PC-3 (cell line): ENCODE data around the gene TGM2. TPM values are rescaled to one million over a fixed set of nuclear protein-coding genes. Genes with fewer than 3 reads are reported as not detected.

Experiments
- ATAC-seq: fragments of 200-7000 bp; cut with Tn5 transposase; 2 replicates; pipeline ENCODE4 v1.9.1; 2020; ENCODE audit warnings: mild to moderate bottlenecking, moderate library complexity
- BruUV-seq: library from RNA; stranded (reverse); fragments of 400-500 nt; replicated peaks from 2 replicates; lab custom pipeline; 2021; lab: Mats Ljungman, UMichigan
- CTCF ChIA-PET: fragments of 300-600 bp; sonication (Branson Sonifier 250); formaldehyde crosslinking; loops from one replicate; lab custom pipeline; 2022; ENCODE audit warnings: antibody characterized with exemption; lab: Charles Lee
- POLR2A ChIA-PET: fragments of 300-600 bp; sonication (Branson Sonifier 250); formaldehyde crosslinking; loops from one replicate; lab custom pipeline; 2022; ENCODE audit warnings: antibody characterized with exemption; ENCODE audit not compliant: unreplicated experiment; lab: Charles Lee
- DNase-seq: peaks from one replicate; pipeline ENCODE4 v3.0.0-alpha.2; 2015
- H2AFZ ChIP-seq: fragments of 300-600 bp; sonication (generic); 2 replicates; pipeline ENCODE4 v1.6.0; 2016; ENCODE audit warnings: antibody characterized with exemption, low read length
- H3F3A ChIP-seq: fragments of 300-600 bp; sonication (generic); one replicate; pipeline ENCODE4 v1.6.0; 2017; ENCODE audit warnings: antibody characterized with exemption, low read length, control low read depth, mild to moderate bottlenecking; ENCODE audit not compliant: unreplicated experiment
- H3K27ac ChIP-seq: fragments of 300-600 bp; sonication (generic); 2 replicates; pipeline ENCODE4 v1.5.1; 2016; ENCODE audit warnings: mild to moderate bottlenecking, low read length
- H3K27me3 ChIP-seq: fragments of 300-600 bp; sonication (generic); 2 replicates; pipeline ENCODE4 v1.6.1; 2016; ENCODE audit warnings: low read length, mixed read lengths
- H3K36me3 ChIP-seq: fragments of 300-600 bp; sonication (generic); 2 replicates; pipeline ENCODE4 v1.6.1; 2016; ENCODE audit warnings: low read depth, mixed run types, low read length, mixed read lengths
- H3K4me1 ChIP-seq: fragments of 300-600 bp; sonication (generic); 2 replicates; pipeline ENCODE4 v1.5.1; 2016; ENCODE audit warnings: low read length; ENCODE audit not compliant: insufficient read depth
- H3K4me2 ChIP-seq: fragments of 300-600 bp; sonication (generic); 2 replicates; pipeline ENCODE4 v1.6.0; 2016; ENCODE audit warnings: low read length
- H3K4me3 ChIP-seq: fragments of 300-600 bp; sonication (generic); 2 replicates; pipeline ENCODE4 v1.5.1; 2016; ENCODE audit warnings: mild to moderate bottlenecking, low read length, mixed read lengths
- H3K79me2 ChIP-seq: fragments of 300-600 bp; sonication (generic); 2 replicates; pipeline ENCODE4 v1.6.1; 2017; ENCODE audit warnings: low read length, mixed read lengths
- H3K9ac ChIP-seq: fragments of 300-600 bp; sonication (generic); 2 replicates; pipeline ENCODE4 v1.6.0; 2016; ENCODE audit warnings: mild to moderate bottlenecking, low read length
- H3K9me2 ChIP-seq: fragments of 300-600 bp; sonication (generic); replicated peaks from 2 replicates; pipeline ENCODE4 v1.6.1; 2016; ENCODE audit warnings: mixed run types, low read length, mixed read lengths
- H3K9me3 ChIP-seq: fragments of 300-600 bp; sonication (generic); 2 replicates; pipeline ENCODE4 v1.6.1; 2016; ENCODE audit warnings: low read length, mixed read lengths
- H4K20me1 ChIP-seq: fragments of 300-600 bp; sonication (generic); 2 replicates; pipeline ENCODE4 v1.6.1; 2016; ENCODE audit warnings: low read length, mixed read lengths
- CTCF ChIP-seq: fragments of 300-600 bp; sonication (generic); conservative IDR thresholded peaks from 2 replicates; pipeline ENCODE4 v1.5.1; 2017; ENCODE audit warnings: antibody characterized with exemption, low read depth, mild to moderate bottlenecking, low read length
- EZH2 ChIP-seq: fragments of 300-600 bp; sonication (generic); IDR thresholded peaks from one replicate; pipeline ENCODE4 v1.6.1; 2017; ENCODE audit warnings: antibody characterized with exemption, mild to moderate bottlenecking, low read length; ENCODE audit not compliant: unreplicated experiment
- EZH2phosphoT487 ChIP-seq: fragments of 300-600 bp; sonication (generic); IDR thresholded peaks from 2 replicates; pipeline ENCODE4 v1.6.1; 2018; ENCODE audit warnings: mild to moderate bottlenecking, antibody characterized with exemption, low read length, borderline replicate concordance
- intact Hi-C: fragments of 100-400 bp; cut with micrococcal nuclease; formaldehyde crosslinking; loops from 2 replicates; pipeline ENCODE4 v1.9.0; 2023
- total RNA-seq: library from RNA; depleted of rRNA; stranded (reverse); fragments of >200 nt; gene quantifications from 2 replicates; pipeline ENCODE4 v1.2.3, GENCODE V29; 2014

The TGM2 gene
- total RNA-seq, 1 experiment from 2014 or later: 583 TPM

GRCh38 chr20:38173237-38174156, 8.4 kb upstream of the TGM2 start:
- CTCF ChIA-PET: interaction anchor here (0.7 to 1.7 kb wide), 11 partner anchors 12 to 130 kb away, joined by 3 to 26 read pairs (median 3); no protein-coding TSS in a partner anchor
- H4K20me1 ChIP-seq: no peaks in the 10 kb centered on the region
- POLR2A ChIA-PET: no interaction called here
- H3K9me2 ChIP-seq: no peaks in the 10 kb centered on the region
- H3K79me2 ChIP-seq: no peaks in the 10 kb centered on the region
- H3K4me3 ChIP-seq: no peak overlapping the region
- H3K9me3 ChIP-seq: no peaks in the 10 kb centered on the region
- intact Hi-C loops: loop anchor here (2.0 kb wide), 1 partner anchor 43 kb away; no protein-coding TSS in a partner anchor
- H3F3A ChIP-seq: peaks cover 11% of the 10 kb centered on the region
- peaks cover 54% of the 10 kb centered on the region for H3K4me1 ChIP-seq
- H3K4me2 ChIP-seq: peak overlapping the region; percentile 60
- peak overlapping the region; percentile 89 for H3K27ac ChIP-seq
- TF ChIP-seq EZH2phosphoT487 (no peak), CTCF (peak; percentile 55), EZH2 (no peak)
- ATAC-seq (peak; percentile 96), DNase-seq (peak; percentile 98)
- H3K9ac ChIP-seq: peak overlapping the region; percentile 49
- no peaks in the 10 kb centered on the region for H3K36me3 ChIP-seq
- BruUV-seq: no TSS peak
- no peaks in the 10 kb centered on the region for H3K27me3 ChIP-seq
- peak overlapping the region; percentile 48 for H2AFZ ChIP-seq

DNA sequence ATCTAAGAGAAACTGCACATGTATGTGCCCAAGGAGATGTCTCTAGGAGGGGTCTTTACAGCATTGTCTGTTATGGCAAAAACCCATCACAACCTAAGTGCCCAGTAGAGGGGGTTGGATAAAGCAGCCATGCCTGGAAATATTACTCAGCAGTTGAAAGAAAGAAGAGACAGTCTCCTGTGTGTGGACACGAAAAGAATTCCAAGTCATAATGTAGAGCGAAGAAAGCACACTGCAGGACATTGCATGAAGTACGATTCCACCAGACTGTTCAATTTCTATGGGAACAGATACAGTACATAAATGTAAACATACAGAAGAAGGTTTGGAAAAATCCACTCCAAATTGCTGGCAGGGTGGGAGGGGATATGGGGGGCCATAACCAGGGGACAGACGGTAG, 7.3 kb upstream of the TGM2 start:
- no peaks in the 10 kb centered on the region for H3K79me2 ChIP-seq
- no peak for TF ChIP-seq EZH2phosphoT487
- TF ChIP-seq CTCF: peak; percentile 60
- no peaks in the 10 kb centered on the region for H4K20me1 ChIP-seq
- CTCF ChIA-PET: interaction anchor here (1.4 kb wide), 1 partner anchor 49 kb away, joined by 26 read pairs; no protein-coding TSS in a partner anchor
- no TSS peak for BruUV-seq
- POLR2A ChIA-PET: interaction anchor here (0.6 kb wide), 1 partner anchor 20 kb away, joined by 6 read pairs; no protein-coding TSS in a partner anchor
- H3K9me3 ChIP-seq: no peaks in the 10 kb centered on the region
- intact Hi-C loops: loop anchor here (2.0 kb wide), 1 partner anchor 44 kb away; no protein-coding TSS in a partner anchor
- peaks cover 65% of the 10 kb centered on the region for H3K4me1 ChIP-seq
- no peak overlapping the region for H2AFZ ChIP-seq
- no peak overlapping the region for H3K4me3 ChIP-seq
- H3K9me2 ChIP-seq: no peaks in the 10 kb centered on the region
- H3K9ac ChIP-seq: peak overlapping the region; percentile 46
- peak; percentile 56 for DNase-seq
- ATAC-seq: no peak
- no peaks in the 10 kb centered on the region for H3K36me3 ChIP-seq
- peak overlapping the region; percentile 89 for H3K27ac ChIP-seq
- 0 out of 2 replicates have a peak overlapping the region, but pooled peaks have one; percentile 9 for H3K4me2 ChIP-seq
- no peaks in the 10 kb centered on the region for H3K27me3 ChIP-seq
- peaks cover 15% of the 10 kb centered on the region for H3F3A ChIP-seq
